Hepatocyte (in vitro differentiated cells): ENCODE results near the gene CEACAM20. TPM values are rescaled to one million over a fixed set of nuclear protein-coding genes. Genes with fewer than 3 reads are reported as not detected.

Experiments
- DNase-seq: peaks from one replicate; pipeline ENCODE4 v3.0.0-alpha.2; 2016; ENCODE audit warnings: low spot score
- H2AFZ ChIP-seq: fragments of 200-600 bp; sonication (generic); 2 replicates; pipeline ENCODE4 v1.6.0; 2016; ENCODE audit warnings: antibody characterized with exemption, mild to moderate bottlenecking
- H3K27ac ChIP-seq: fragments of 200-600 bp; sonication (generic); 2 replicates; pipeline ENCODE4 v1.5.1; 2016; ENCODE audit warnings: mild to moderate bottlenecking
- H3K27me3 ChIP-seq: fragments of 200-600 bp; sonication (generic); 2 replicates; pipeline ENCODE4 v1.6.1; 2016
- H3K36me3 ChIP-seq: fragments of 200-600 bp; sonication (generic); replicated peaks from 2 replicates; pipeline ENCODE4 v1.5.1; 2016; ENCODE audit warnings: low read depth; ENCODE audit not compliant: insufficient read depth
- H3K4me1 ChIP-seq: fragments of 200-600 bp; sonication (generic); 2 replicates; pipeline ENCODE4 v1.5.1; 2016; ENCODE audit warnings: mild to moderate bottlenecking, moderate library complexity; ENCODE audit not compliant: insufficient read depth
- H3K4me2 ChIP-seq: fragments of 200-600 bp; sonication (generic); 2 replicates; pipeline ENCODE4 v1.6.0; 2016
- H3K4me3 ChIP-seq: fragments of 200-600 bp; sonication (generic); 2 replicates; pipeline ENCODE4 v1.5.1; 2016; ENCODE audit warnings: mild to moderate bottlenecking
- H3K79me2 ChIP-seq: fragments of 200-600 bp; sonication (generic); 2 replicates; pipeline ENCODE4 v1.6.0; 2017; ENCODE audit warnings: mild to moderate bottlenecking
- H3K9me2 ChIP-seq: fragments of 200-600 bp; sonication (generic); replicated peaks from 2 replicates; pipeline ENCODE4 v1.6.0; 2017; ENCODE audit warnings: mild to moderate bottlenecking; ENCODE audit not compliant: insufficient read depth
- H3K9me3 ChIP-seq: fragments of 200-600 bp; sonication (generic); 2 replicates; pipeline ENCODE4 v1.5.1; 2016; ENCODE audit warnings: low read depth, mild to moderate bottlenecking
- H4K20me1 ChIP-seq: fragments of 200-600 bp; sonication (generic); 2 replicates; pipeline ENCODE4 v1.6.0; 2016; ENCODE audit warnings: mild to moderate bottlenecking; ENCODE audit not compliant: insufficient read depth, poor library complexity, severe bottlenecking
- CTCF ChIP-seq: fragments of 200-600 bp; sonication (generic); IDR thresholded peaks from 2 replicates; pipeline ENCODE4 v1.5.1; 2016; ENCODE audit warnings: antibody characterized with exemption, mild to moderate bottlenecking; ENCODE audit not compliant: poor library complexity
- EZH2 ChIP-seq: fragments of 200-600 bp; sonication (generic); IDR thresholded peaks from 2 replicates; pipeline ENCODE4 v1.6.1; 2016; ENCODE audit warnings: antibody characterized with exemption, mild to moderate bottlenecking, borderline replicate concordance
- EZH2phosphoT487 ChIP-seq: fragments of 200-600 bp; sonication (generic); IDR thresholded peaks from one replicate; pipeline ENCODE4 v1.6.1; 2018; ENCODE audit warnings: antibody characterized with exemption, mild to moderate bottlenecking, low read depth, moderate library complexity; ENCODE audit not compliant: unreplicated experiment, severe bottlenecking
- WGBS: methylation state at CpG from one replicate; pipeline ENCODE4 v1.1.6; 2016; ENCODE audit warnings: low lambda C conversion rate; ENCODE audit errors: missing lambda C conversion rate; 5-methylcytosine and 5-hydroxymethylcytosine counted together
- polyA plus RNA-seq: library from polyadenylated mRNA; unstranded; fragments of >200 nt; fragmentation: Nextera tagmentation; extraction: Ambion mirVana; gene quantifications from 2 replicates; pipeline ENCODE4 v1.2.1, GENCODE V29; 2016
- total RNA-seq: library from RNA; depleted of rRNA; stranded (reverse); fragments of >200 nt; gene quantifications from 2 replicates; pipeline ENCODE4 v1.2.3, GENCODE V29; 2014

Gene CEACAM20
- total and polyA plus RNA-seq, 2 experiments from 2014 or later: 0.39 to 1.5 TPM

- no peaks in the 10 kb centered on the region for H3K27me3 ChIP-seq
- no peaks in the 10 kb centered on the region for H3K36me3 ChIP-seq
- no peak overlapping the region for H3K4me3 ChIP-seq
- 83% methylated on average over 11 of the region's 11 CpGs for WGBS
- no peaks in the 10 kb centered on the region for H3K79me2 ChIP-seq
- no peaks in the 10 kb centered on the region for H4K20me1 ChIP-seq
- peaks cover 6% of the 10 kb centered on the region for H3K4me1 ChIP-seq
- no peak for DNase-seq
- H3K27ac ChIP-seq: no peak overlapping the region
- H3K4me2 ChIP-seq: no peak overlapping the region
- no peak overlapping the region for H2AFZ ChIP-seq
- no peaks in the 10 kb centered on the region for H3K9me3 ChIP-seq
- TF ChIP-seq EZH2 (no peak), CTCF (no peak), EZH2phosphoT487 (no peak)
- H3K9me2 ChIP-seq: no peaks in the 10 kb centered on the region
Observed at GRCh38 chr19:44575116-44575700, 45.7 kb upstream of the CEACAM20 start.

GRCh38 chr19:44574186-44574950 lies 44.9 kb upstream of the CEACAM20 start:
- Histone ChIP-seq H3K9me3 (no peaks in the 10 kb centered on the region), H3K27ac (no peak overlapping the region), H3K4me2 (no peak overlapping the region), H4K20me1 (no peaks in the 10 kb centered on the region), H3K79me2 (no peaks in the 10 kb centered on the region), H3K9me2 (no peaks in the 10 kb centered on the region), H3K4me3 (no peak overlapping the region), H2AFZ (no peak overlapping the region), H3K27me3 (no peaks in the 10 kb centered on the region), H3K4me1 (peaks cover 6% of the 10 kb centered on the region), H3K36me3 (no peaks in the 10 kb centered on the region)
- TF ChIP-seq EZH2phosphoT487 (no peak), EZH2 (no peak), CTCF (no peak)
- DNase-seq: no peak
- WGBS: 81% methylated on average over 8 of the region's 8 CpGs

GRCh38 chr19:44573627-44574026 lies 44.2 kb upstream of the CEACAM20 start:
- no peak overlapping the region for H3K4me3 ChIP-seq
- peak overlapping the region; percentile 5 for H3K27ac ChIP-seq
- H3K79me2 ChIP-seq: no peaks in the 10 kb centered on the region
- H3K9me2 ChIP-seq: no peaks in the 10 kb centered on the region
- TF ChIP-seq EZH2phosphoT487 (no peak), CTCF (no peak), EZH2 (no peak)
- no peaks in the 10 kb centered on the region for H3K9me3 ChIP-seq
- WGBS: 38% methylated on average over 4 of the region's 4 CpGs
- no peaks in the 10 kb centered on the region for H4K20me1 ChIP-seq
- no peaks in the 10 kb centered on the region for H3K27me3 ChIP-seq
- H3K36me3 ChIP-seq: no peaks in the 10 kb centered on the region
- peak overlapping the region; percentile 45 for H3K4me2 ChIP-seq
- peaks cover 6% of the 10 kb centered on the region for H3K4me1 ChIP-seq
- no peak for DNase-seq
- no peak overlapping the region for H2AFZ ChIP-seq
